BJ (cell line): ENCODE results near the gene FHOD3. TPM values are rescaled to one million over a fixed set of nuclear protein-coding genes. Genes with fewer than 3 reads are reported as not detected.
"Not testable (repeated sequence)": the region's sequence is repeated elsewhere in the genome, so short reads cannot be mapped to it uniquely, and the experiment has no call there.

Source experiments
- CTCF ChIA-PET: fragments of 350-600 bp; formaldehyde crosslinking; extraction: SDS; loops from one replicate; lab custom pipeline; 2021; ENCODE audit warnings: antibody characterized with exemption, inconsistent platforms; lab: Yijun Ruan, JAX
- POLR2A ChIA-PET: fragments of 300-600 bp; sonication (Branson Sonifier 250); formaldehyde crosslinking; extraction: SDS; loops from one replicate; lab custom pipeline; 2021; ENCODE audit warnings: antibody characterized with exemption; lab: Charles Lee
- DNase-seq: peaks from one replicate; pipeline ENCODE4 v3.0.0-alpha.2; 2011; ENCODE audit warnings: low read depth
- H3K27me3 ChIP-seq: 2 replicates; pipeline ENCODE4 v1.6.0; 2011; ENCODE audit warnings: low read length; ENCODE audit not compliant: control insufficient read depth, insufficient read depth
- H3K36me3 ChIP-seq: 2 replicates; pipeline ENCODE4 v1.5.1; 2011; ENCODE audit warnings: low read length; ENCODE audit not compliant: control insufficient read depth, insufficient read depth
- H3K4me3 ChIP-seq: 2 replicates; pipeline ENCODE4 v1.5.1; 2011; ENCODE audit warnings: low read depth, mild to moderate bottlenecking, control low read depth, low read length
- polyA plus RNA-seq: library from polyadenylated mRNA; depleted of rRNA; stranded (reverse); fragments of >200 nt; gene quantifications from 2 replicates; pipeline ENCODE4 v1.2.3, GENCODE V29; 2011
- TF ChIP-seq, protein P1 (sequence below): IDR thresholded peaks from 2 replicates; pipeline ENCODE4 v1.5.1; 2011; ENCODE audit warnings: low read depth, mild to moderate bottlenecking, control low read depth, inconsistent platforms, low read length, moderate library complexity; ENCODE audit not compliant: insufficient read depth

Gene FHOD3
- polyA plus RNA-seq, 1 experiment, result 24.6 TPM

DNA sequence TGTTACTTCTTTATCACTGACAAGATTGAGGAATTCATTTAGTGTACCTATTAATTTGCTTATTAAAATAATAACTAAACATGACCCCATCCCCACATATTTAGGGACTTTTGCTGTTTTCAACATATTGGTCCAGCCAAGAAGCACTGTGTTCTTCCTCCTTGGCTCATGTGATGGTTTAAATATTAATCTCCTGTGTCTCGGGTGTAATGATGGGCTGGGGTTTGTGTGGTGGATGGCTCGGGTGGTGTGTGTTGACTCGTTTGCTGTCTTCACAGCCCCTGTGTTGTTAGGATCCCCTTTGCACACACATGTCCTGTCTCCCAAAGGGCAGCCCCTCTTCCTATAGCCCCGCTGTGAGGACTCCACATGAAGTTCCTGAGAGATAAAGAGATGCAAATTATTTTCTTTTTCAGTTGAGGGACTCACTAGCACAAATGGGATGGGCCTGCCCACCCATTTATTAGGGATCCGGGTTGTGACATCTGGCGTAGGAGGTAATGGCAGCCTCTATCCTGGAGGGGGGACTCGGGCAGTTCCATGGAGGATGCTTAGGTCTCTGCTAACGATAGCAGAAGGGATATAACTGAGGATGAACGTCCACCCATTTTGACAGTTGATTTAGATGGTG is 53.4 kb downstream of the FHOD3 start:
- Histone ChIP-seq H3K36me3 (no peaks in the 10 kb centered on the region), H3K4me3 (no peak overlapping the region), H3K27me3 (no peaks in the 10 kb centered on the region)
- DNase-seq, result no peak
- ChIA-PET POLR2A (no interaction called here), CTCF (no interaction called here)
- TF ChIP-seq, protein P1, sequence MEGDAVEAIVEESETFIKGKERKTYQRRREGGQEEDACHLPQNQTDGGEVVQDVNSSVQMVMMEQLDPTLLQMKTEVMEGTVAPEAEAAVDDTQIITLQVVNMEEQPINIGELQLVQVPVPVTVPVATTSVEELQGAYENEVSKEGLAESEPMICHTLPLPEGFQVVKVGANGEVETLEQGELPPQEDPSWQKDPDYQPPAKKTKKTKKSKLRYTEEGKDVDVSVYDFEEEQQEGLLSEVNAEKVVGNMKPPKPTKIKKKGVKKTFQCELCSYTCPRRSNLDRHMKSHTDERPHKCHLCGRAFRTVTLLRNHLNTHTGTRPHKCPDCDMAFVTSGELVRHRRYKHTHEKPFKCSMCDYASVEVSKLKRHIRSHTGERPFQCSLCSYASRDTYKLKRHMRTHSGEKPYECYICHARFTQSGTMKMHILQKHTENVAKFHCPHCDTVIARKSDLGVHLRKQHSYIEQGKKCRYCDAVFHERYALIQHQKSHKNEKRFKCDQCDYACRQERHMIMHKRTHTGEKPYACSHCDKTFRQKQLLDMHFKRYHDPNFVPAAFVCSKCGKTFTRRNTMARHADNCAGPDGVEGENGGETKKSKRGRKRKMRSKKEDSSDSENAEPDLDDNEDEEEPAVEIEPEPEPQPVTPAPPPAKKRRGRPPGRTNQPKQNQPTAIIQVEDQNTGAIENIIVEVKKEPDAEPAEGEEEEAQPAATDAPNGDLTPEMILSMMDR, result no peak

DNA sequence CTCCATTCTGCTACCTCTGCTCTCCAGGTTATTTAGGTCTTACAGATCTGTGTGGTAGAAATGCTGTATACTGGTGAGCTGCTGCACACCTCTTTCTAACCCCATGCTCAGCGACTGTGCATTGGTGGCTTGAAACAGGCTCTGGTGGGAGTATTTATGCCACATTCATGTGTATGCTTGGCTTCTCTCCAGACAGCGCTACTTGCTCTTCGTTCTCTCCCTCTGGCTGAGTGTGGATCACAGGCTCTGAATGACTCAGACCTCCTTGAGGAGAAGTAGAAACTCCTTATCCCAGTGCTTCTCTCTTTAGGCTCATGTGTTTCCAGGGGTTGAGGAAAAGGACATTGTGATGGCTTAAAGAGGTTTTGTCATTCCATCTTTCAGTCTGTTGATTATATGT is 54.9 kb downstream of the FHOD3 start:
- no peak overlapping the region for H3K4me3 ChIP-seq
- ChIA-PET POLR2A (no interaction called here), CTCF (no interaction called here)

DNA sequence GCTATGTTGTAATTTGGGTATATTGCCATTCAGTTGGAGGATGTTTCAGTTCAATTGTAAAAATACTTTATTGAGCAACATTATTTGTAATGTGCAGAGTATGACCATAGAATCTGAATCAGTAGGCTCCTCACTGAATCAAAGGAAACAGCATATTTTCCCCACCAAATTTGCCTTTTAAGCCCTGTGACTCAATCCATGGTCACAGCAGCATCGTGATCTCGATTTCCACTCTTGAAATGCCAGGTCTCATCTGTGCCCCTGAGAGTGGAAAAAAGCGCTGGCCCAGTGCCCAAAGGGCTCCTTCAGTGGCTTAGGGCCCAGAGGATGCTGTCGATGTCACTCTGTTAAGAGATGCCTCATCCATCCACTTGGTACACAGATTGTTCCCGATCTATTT is 57.5 kb downstream of the FHOD3 start:
- Histone ChIP-seq H3K4me3 (no peak overlapping the region), H3K36me3 (no peaks in the 10 kb centered on the region), H3K27me3 (no peaks in the 10 kb centered on the region)
- TF ChIP-seq, protein P1, result no peak
- POLR2A ChIA-PET, result no interaction called here
- peak; percentile 62 for DNase-seq
- CTCF ChIA-PET, result interaction anchor here (1.0 kb wide), 1 partner anchor 51 kb away, joined by 3 read pairs; no protein-coding TSS in a partner anchor

More for the DNA sequence above, 54.9 kb downstream of the FHOD3 start:
- TF ChIP-seq, protein P1, result no peak
- DNase-seq, result peak; percentile 62
- no peaks in the 10 kb centered on the region for H3K36me3 ChIP-seq
- no peaks in the 10 kb centered on the region for H3K27me3 ChIP-seq

DNA sequence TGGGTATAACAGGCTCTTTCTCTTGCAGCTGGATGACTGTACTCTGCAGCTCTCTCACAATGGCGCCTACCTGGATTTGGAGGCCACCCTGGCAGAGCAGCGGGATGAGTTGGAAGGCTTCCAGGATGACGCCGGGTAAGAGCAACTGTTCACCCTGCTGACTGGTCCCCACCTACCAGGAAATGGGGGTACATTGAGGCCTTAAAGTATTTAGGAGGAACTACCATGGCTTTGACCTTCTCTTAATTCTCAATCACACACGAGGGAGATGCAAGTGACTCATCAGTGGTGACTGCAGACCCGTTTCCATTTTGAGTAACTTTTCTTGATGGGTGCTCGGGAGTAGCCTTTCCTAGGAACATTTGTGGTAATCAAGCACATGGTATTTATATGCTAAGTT is 58.0 kb downstream of the FHOD3 start:
- Histone ChIP-seq H3K4me3 (no peak overlapping the region), H3K27me3 (no peaks in the 10 kb centered on the region), H3K36me3 (peaks cover 1% of the 10 kb centered on the region; the same call in 1 of the 2 replicates)
- TF ChIP-seq, protein P1, result no peak
- ChIA-PET POLR2A (no interaction called here), CTCF (interaction anchor here (1.0 kb wide), 1 partner anchor 51 kb away, joined by 3 read pairs; no protein-coding TSS in a partner anchor)
- no peak for DNase-seq

DNA sequence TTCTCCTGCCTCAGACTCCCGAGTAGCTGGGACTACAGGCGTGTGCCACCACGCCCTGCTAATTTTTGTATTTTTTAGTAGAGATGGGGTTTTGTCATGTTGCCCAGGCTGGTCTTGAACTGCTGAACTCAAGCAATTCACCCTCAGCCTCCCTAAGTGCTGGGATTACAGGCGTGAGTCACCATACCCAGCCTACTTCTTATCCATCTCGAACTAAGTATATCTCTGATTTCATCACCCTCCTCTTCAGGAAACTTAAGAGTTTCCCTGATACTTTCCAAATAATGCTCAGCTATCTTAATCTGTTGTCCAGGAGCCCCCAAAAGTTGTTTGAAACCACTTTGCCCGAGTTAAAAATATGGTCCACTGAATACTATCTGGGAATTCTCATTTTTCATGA is 59.2 kb downstream of the FHOD3 start:
- DNase-seq, H3K36me3 ChIP-seq, H3K4me3 ChIP-seq, POLR2A ChIA-PET, H3K27me3 ChIP-seq: not testable (repeated sequence)
- CTCF ChIA-PET, result interaction anchor here (0.9 kb wide), 1 partner anchor 400 kb away, joined by 3 read pairs; no protein-coding TSS in a partner anchor
